Astrocyte (in vitro differentiated cells and primary cell): Measurements from ENCODE around the gene PBX3. TPM values are rescaled to one million over a fixed set of nuclear protein-coding genes. Genes with fewer than 3 reads are reported as not detected.

Source experiments
- DNase-seq: peaks from one replicate; pipeline ENCODE4 v3.0.0-alpha.2; 2010; ENCODE audit warnings: low read depth
- FAIRE-seq: peaks from 2 replicates; lab custom pipeline; 2011; peaks lifted over from hg19 to GRCh38; lab: Jason Lieb, UNC
- H2AFZ ChIP-seq: 2 replicates; pipeline ENCODE4 v1.6.0; 2012; ENCODE audit warnings: low read depth, low read length, inconsistent platforms
- H3K27ac ChIP-seq: 2 replicates; pipeline ENCODE4 v1.5.1; 2011; ENCODE audit warnings: low read depth, low read length, inconsistent platforms
- H3K27me3 ChIP-seq: 2 replicates; pipeline ENCODE4 v1.6.0; 2011; ENCODE audit warnings: low read length, inconsistent platforms; ENCODE audit not compliant: insufficient read depth
- H3K36me3 ChIP-seq: 2 replicates; pipeline ENCODE4 v1.5.1; 2011; ENCODE audit warnings: low read length, inconsistent platforms; ENCODE audit not compliant: insufficient read depth
- H3K4me1 ChIP-seq: 2 replicates; pipeline ENCODE4 v1.5.1; 2011; ENCODE audit warnings: low read length, inconsistent platforms; ENCODE audit not compliant: insufficient read depth
- H3K4me2 ChIP-seq: 2 replicates; pipeline ENCODE4 v1.6.0; 2012; ENCODE audit warnings: low read length, inconsistent platforms
- H3K4me3 ChIP-seq: 2 replicates; pipeline ENCODE4 v1.5.1; 2011; ENCODE audit warnings: low read depth, mild to moderate bottlenecking, low read length, inconsistent platforms; ENCODE audit not compliant: insufficient read depth
- H3K79me2 ChIP-seq: 2 replicates; pipeline ENCODE4 v1.6.0; 2012; ENCODE audit warnings: mild to moderate bottlenecking, low read length, inconsistent platforms; ENCODE audit not compliant: insufficient read depth
- H3K9ac ChIP-seq: 2 replicates; pipeline ENCODE4 v1.6.0; 2012; ENCODE audit warnings: mild to moderate bottlenecking, low read length, inconsistent platforms
- H3K9me3 ChIP-seq: 2 replicates; pipeline ENCODE4 v1.5.1; 2012; ENCODE audit warnings: low read depth, mild to moderate bottlenecking, low read length, inconsistent platforms; ENCODE audit not compliant: insufficient read depth
- H4K20me1 ChIP-seq: 2 replicates; pipeline ENCODE4 v1.6.0; 2012; ENCODE audit warnings: low read length, inconsistent platforms; ENCODE audit not compliant: insufficient read depth
- H3K27ac Mint-ChIP-seq: one replicate; pipeline ENCODE4 v1.8.0; 2021; ENCODE audit warnings: mild to moderate bottlenecking, mixed read lengths; ENCODE audit not compliant: unreplicated experiment
- H3K27me3 Mint-ChIP-seq: one replicate; pipeline ENCODE4 v1.8.0; 2021; ENCODE audit warnings: low read depth, mixed read lengths; ENCODE audit not compliant: unreplicated experiment
- H3K36me3 Mint-ChIP-seq: one replicate; pipeline ENCODE4 v1.8.0; 2021; ENCODE audit warnings: low read depth, mixed read lengths; ENCODE audit not compliant: unreplicated experiment
- H3K4me1 Mint-ChIP-seq: one replicate; pipeline ENCODE4 v1.8.0; 2021; ENCODE audit warnings: low read depth, mixed read lengths; ENCODE audit not compliant: unreplicated experiment
- H3K4me3 Mint-ChIP-seq: one replicate; pipeline ENCODE4 v1.8.0; 2021; ENCODE audit warnings: mild to moderate bottlenecking, moderate library complexity, mixed read lengths; ENCODE audit not compliant: unreplicated experiment
- H3K9me3 Mint-ChIP-seq: one replicate; pipeline ENCODE4 v1.8.0; 2021; ENCODE audit warnings: mild to moderate bottlenecking, mixed read lengths; ENCODE audit not compliant: unreplicated experiment
- EZH2 ChIP-seq: IDR thresholded peaks from 2 replicates; pipeline ENCODE4 v1.6.1; 2012; ENCODE audit warnings: mild to moderate bottlenecking, low read length, inconsistent platforms; ENCODE audit not compliant: insufficient read depth
- total RNA-seq: library from RNA; stranded (reverse); gene quantifications from 2 replicates; pipeline ENCODE4 v1.2.1, GENCODE V29; 2021
- TF ChIP-seq, protein P1 (sequence below): IDR thresholded peaks from 2 replicates; pipeline ENCODE4 v1.5.1; 2011; ENCODE audit warnings: low read depth, mild to moderate bottlenecking, inconsistent platforms, low read length, moderate library complexity; ENCODE audit not compliant: insufficient read depth

The PBX3 gene
- total RNA-seq, 1 donor from 2014 or later: 51.2 TPM

DNA sequence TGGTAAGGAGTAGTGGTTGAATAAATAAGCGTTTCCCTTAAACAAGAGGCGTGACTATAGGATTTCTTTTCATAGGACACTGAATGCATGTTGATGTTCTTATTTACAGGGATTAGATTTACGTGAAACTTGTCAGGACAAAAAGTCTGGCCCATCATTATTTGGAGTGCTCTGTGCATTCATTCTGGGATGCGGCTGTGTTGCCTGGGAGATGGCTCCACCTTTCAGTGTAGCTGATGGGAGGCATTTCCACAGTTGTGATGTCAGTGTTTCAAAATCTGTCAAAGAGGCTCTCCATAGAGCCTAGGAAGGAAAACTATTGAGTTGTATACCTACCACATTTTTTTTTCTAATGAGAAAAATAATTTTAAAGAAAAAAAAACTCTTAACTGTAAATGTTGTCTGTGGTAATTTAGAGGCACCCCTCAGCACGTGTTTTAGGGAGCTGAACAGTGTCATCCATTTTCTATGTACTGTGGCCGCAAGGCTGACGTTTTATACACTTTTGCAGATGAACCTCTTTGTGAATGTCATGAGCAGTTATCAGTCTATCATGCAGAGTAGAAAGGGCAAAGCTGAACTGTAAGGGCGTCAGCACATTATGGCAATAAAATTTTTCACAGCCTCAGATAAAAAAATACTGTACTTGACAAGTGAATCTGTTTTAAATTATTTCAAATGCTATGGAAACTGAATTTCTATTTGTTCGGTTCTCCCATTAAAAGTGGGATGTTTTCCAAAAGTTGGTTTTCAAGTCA is 202.7 kb downstream of the PBX3 start:
- DNase-seq: no peak
- H3K36me3 Mint-ChIP-seq: peaks cover 9% of the 10 kb centered on the region
- H2AFZ ChIP-seq: no peak overlapping the region
- H3K27me3 Mint-ChIP-seq: no peaks in the 10 kb centered on the region
- H3K36me3 ChIP-seq: no peaks in the 10 kb centered on the region
- no peak overlapping the region for H3K4me2 ChIP-seq
- no peak overlapping the region for H3K4me3 Mint-ChIP-seq
- H4K20me1 ChIP-seq: no peaks in the 10 kb centered on the region
- FAIRE-seq: no peak
- H3K27ac ChIP-seq: no peak overlapping the region
- no peak overlapping the region for H3K27ac Mint-ChIP-seq
- no peaks in the 10 kb centered on the region for H3K4me1 ChIP-seq
- H3K9me3 Mint-ChIP-seq: no peaks in the 10 kb centered on the region
- H3K79me2 ChIP-seq: no peaks in the 10 kb centered on the region
- no peaks in the 10 kb centered on the region for H3K9me3 ChIP-seq
- no peak overlapping the region for H3K9ac ChIP-seq
- TF ChIP-seq EZH2: no peak
- H3K4me1 Mint-ChIP-seq: no peaks in the 10 kb centered on the region
- no peak overlapping the region for H3K4me3 ChIP-seq
- H3K27me3 ChIP-seq: no peaks in the 10 kb centered on the region

DNA sequence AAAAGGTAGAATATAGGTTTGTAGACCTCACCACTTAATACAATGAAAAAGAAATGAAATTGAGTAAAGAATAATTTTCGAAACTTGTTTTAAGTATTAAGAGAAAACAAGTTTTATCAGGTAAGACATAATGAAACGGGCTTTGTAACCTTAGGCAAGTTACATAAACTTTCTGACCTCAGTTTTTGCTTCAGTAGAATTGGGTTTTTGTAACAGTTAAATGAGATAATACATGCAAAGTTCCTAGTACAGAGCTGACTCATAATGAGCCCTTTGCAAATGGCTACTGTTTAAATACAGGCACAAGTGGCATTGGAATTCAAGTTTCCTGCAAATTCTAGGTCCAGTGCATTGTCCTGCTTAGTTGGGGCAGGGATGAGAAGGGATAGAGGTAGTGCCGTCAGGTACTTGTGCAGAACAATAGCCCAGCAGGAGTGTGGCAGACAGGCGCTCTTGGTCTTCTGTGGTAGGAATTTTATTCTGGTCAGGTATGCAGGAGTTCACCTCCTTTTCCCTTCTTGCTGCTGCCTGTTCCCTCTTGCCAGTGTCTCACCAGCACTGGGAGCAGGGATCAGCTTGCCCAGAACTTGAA is 203.8 kb downstream of the PBX3 start:
- no peak overlapping the region for H3K4me3 Mint-ChIP-seq
- TF ChIP-seq EZH2: no peak
- TF ChIP-seq, protein P1, sequence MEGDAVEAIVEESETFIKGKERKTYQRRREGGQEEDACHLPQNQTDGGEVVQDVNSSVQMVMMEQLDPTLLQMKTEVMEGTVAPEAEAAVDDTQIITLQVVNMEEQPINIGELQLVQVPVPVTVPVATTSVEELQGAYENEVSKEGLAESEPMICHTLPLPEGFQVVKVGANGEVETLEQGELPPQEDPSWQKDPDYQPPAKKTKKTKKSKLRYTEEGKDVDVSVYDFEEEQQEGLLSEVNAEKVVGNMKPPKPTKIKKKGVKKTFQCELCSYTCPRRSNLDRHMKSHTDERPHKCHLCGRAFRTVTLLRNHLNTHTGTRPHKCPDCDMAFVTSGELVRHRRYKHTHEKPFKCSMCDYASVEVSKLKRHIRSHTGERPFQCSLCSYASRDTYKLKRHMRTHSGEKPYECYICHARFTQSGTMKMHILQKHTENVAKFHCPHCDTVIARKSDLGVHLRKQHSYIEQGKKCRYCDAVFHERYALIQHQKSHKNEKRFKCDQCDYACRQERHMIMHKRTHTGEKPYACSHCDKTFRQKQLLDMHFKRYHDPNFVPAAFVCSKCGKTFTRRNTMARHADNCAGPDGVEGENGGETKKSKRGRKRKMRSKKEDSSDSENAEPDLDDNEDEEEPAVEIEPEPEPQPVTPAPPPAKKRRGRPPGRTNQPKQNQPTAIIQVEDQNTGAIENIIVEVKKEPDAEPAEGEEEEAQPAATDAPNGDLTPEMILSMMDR: no peak
- peaks cover 8% of the 10 kb centered on the region for H3K36me3 Mint-ChIP-seq
- Histone ChIP-seq H4K20me1 (no peaks in the 10 kb centered on the region), H3K4me1 (no peaks in the 10 kb centered on the region), H3K9ac (no peak overlapping the region), H3K36me3 (no peaks in the 10 kb centered on the region), H3K79me2 (no peaks in the 10 kb centered on the region), H3K27ac (no peak overlapping the region), H3K4me3 (no peak overlapping the region), H3K4me2 (no peak overlapping the region), H3K27me3 (no peaks in the 10 kb centered on the region), H2AFZ (no peak overlapping the region), H3K9me3 (no peaks in the 10 kb centered on the region)
- H3K4me1 Mint-ChIP-seq: no peaks in the 10 kb centered on the region
- H3K27ac Mint-ChIP-seq: no peak overlapping the region
- no peaks in the 10 kb centered on the region for H3K9me3 Mint-ChIP-seq
- no peak for FAIRE-seq
- no peaks in the 10 kb centered on the region for H3K27me3 Mint-ChIP-seq
- DNase-seq: no peak

DNA sequence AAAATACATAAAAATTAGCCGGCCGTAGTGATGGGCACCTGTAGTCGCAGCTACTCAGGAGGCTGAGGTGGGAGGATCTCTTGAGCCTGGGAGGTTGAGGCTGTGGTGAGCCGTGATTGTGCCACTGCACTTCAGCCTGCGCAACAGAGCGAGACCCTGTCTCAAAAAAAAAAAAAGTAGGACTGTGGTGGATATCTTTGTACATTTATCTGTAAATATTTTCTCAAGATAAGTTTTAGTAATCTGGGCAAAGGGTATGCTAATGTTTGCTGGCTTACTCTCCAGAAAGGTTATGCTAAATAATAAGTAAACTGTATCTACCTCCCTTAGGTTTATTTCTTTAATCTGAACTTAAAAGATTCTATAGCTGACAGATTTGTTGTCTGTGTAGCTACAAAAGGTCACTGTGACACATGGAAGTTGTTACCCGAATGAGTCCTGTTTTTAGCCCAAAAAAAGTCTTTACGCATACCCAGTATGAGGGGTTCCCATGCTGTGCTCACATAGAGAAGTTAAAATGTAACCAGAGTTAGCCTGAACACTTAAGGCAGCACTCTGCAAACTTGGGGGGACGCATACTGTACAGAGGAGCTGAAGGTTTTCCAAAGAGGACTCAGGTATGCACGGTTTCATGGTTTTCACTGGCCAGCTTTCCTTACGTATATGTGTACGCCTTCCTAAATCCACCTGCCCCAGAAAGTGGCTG is 206.3 kb downstream of the PBX3 start:
- no peaks in the 10 kb centered on the region for H3K9me3 ChIP-seq
- H3K9me3 Mint-ChIP-seq: peaks cover 3% of the 10 kb centered on the region

More for the DNA sequence above, 206.3 kb downstream of the PBX3 start:
- no peak overlapping the region for H3K27ac Mint-ChIP-seq
- no peaks in the 10 kb centered on the region for H3K27me3 Mint-ChIP-seq
- no peak for TF ChIP-seq EZH2
- TF ChIP-seq, protein P1: no peak
- H3K9ac ChIP-seq: no peak overlapping the region
- FAIRE-seq: no peak
- no peak overlapping the region for H3K27ac ChIP-seq
- no peak for DNase-seq
- H3K36me3 Mint-ChIP-seq: peaks cover 8% of the 10 kb centered on the region
- H3K27me3 ChIP-seq: no peaks in the 10 kb centered on the region
- H3K36me3 ChIP-seq: no peaks in the 10 kb centered on the region
- no peaks in the 10 kb centered on the region for H3K4me1 Mint-ChIP-seq
- H4K20me1 ChIP-seq: no peaks in the 10 kb centered on the region
- no peak overlapping the region for H3K4me2 ChIP-seq
- no peak overlapping the region for H3K4me3 ChIP-seq
- H3K4me1 ChIP-seq: no peaks in the 10 kb centered on the region
- no peak overlapping the region for H3K4me3 Mint-ChIP-seq
- H2AFZ ChIP-seq: no peak overlapping the region
- H3K79me2 ChIP-seq: no peaks in the 10 kb centered on the region
